OCI-LY3 (cell line): ENCODE results near the gene ZBTB24.

ENCODE experiments used
- H2AFZ ChIP-seq: fragments of 200-600, 300-600 bp; shearing (Covaris generic); 2 replicates; pipeline ENCODE4 v1.6.0; 2014; ENCODE audit warnings: antibody characterized with exemption, low read depth, low read length
- H3K27ac ChIP-seq: fragments of 200-600, 300-600 bp; sonication (generic); 2 replicates; pipeline ENCODE4 v1.5.1; 2014; ENCODE audit warnings: mild to moderate bottlenecking, low read length, moderate library complexity, mixed read lengths
- H3K27me3 ChIP-seq: fragments of 200-600, 300-600 bp; sonication (generic); 2 replicates; pipeline ENCODE4 v1.6.1; 2014; ENCODE audit warnings: low read depth, low read length, mixed read lengths
- H3K36me3 ChIP-seq: fragments of 200-600, 300-600 bp; sonication (generic); replicated peaks from 2 replicates; pipeline ENCODE3; 2014; ENCODE audit warnings: low read depth, low read length, mixed read lengths
- H3K4me1 ChIP-seq: fragments of 300-600, 200-600 bp; sonication (generic); 2 replicates; pipeline ENCODE4 v1.6.1; 2014; ENCODE audit warnings: low read length, mixed read lengths
- H3K4me2 ChIP-seq: fragments of 200-600, 300-600 bp; sonication (generic); 2 replicates; pipeline ENCODE4 v1.6.1; 2014; ENCODE audit warnings: low read length, mixed read lengths
- H3K4me3 ChIP-seq: fragments of 300-600, 200-600 bp; sonication (generic); 2 replicates; pipeline ENCODE4 v1.5.1; 2014; ENCODE audit warnings: antibody characterized with exemption, mild to moderate bottlenecking, low read length, moderate library complexity
- H3K79me2 ChIP-seq: fragments of 300-600, 200-600 bp; shearing (Covaris generic); 2 replicates; pipeline ENCODE4 v1.6.1; 2014; ENCODE audit warnings: mild to moderate bottlenecking, low read length, mixed read lengths
- H3K9ac ChIP-seq: fragments of 300-600, 200-600 bp; shearing (Covaris generic); 2 replicates; pipeline ENCODE4 v1.6.0; 2014; ENCODE audit warnings: mild to moderate bottlenecking, low read length, moderate library complexity
- H3K9me3 ChIP-seq: fragments of 200-600, 300-600 bp; shearing (Covaris generic); 2 replicates; pipeline ENCODE4 v1.6.1; 2014; ENCODE audit warnings: low read length, mixed read lengths; ENCODE audit not compliant: insufficient read depth
- H4K20me1 ChIP-seq: fragments of 200-600, 300-600 bp; sonication (generic); 2 replicates; pipeline ENCODE4 v1.6.1; 2016; ENCODE audit warnings: low read length, mixed read lengths; ENCODE audit not compliant: insufficient read depth
- CTCF ChIP-seq: fragments of 200-600, 300-600 bp; sonication (generic); IDR thresholded peaks from 2 replicates; pipeline ENCODE4 v1.5.1; 2014; ENCODE audit warnings: antibody characterized with exemption, low read length, low read depth
- EZH2phosphoT487 ChIP-seq: fragments of 200-600 bp; shearing (Covaris generic); IDR thresholded peaks from 2 replicates; pipeline ENCODE4 v1.6.1; 2018; ENCODE audit warnings: antibody characterized with exemption, mixed run types, low read depth

ZBTB24 gene

GRCh38 chr6:109449064-109449794 is 33.8 kb downstream of the ZBTB24 start:
- no peak overlapping the region for H3K4me2 ChIP-seq
- no peaks in the 10 kb centered on the region; the same call in 1 of the 2 replicates for H3K79me2 ChIP-seq
- no peaks in the 10 kb centered on the region for H3K27me3 ChIP-seq
- peaks cover 3% of the 10 kb centered on the region for H3K36me3 ChIP-seq
- H3K4me1 ChIP-seq = peaks cover 6% of the 10 kb centered on the region
- no peak overlapping the region for H3K9ac ChIP-seq
- no peaks in the 10 kb centered on the region for H3K9me3 ChIP-seq
- TF ChIP-seq EZH2phosphoT487 (no peak), CTCF (no peak)
- no peak overlapping the region for H2AFZ ChIP-seq
- H4K20me1 ChIP-seq = no peaks in the 10 kb centered on the region
- no peak overlapping the region for H3K4me3 ChIP-seq
- H3K27ac ChIP-seq = no peak overlapping the region

- Histone ChIP-seq H3K27me3 (no peaks in the 10 kb centered on the region), H3K27ac (no peak overlapping the region), H3K4me1 (peaks cover under 1% of the 10 kb centered on the region), H3K36me3 (peaks cover 3% of the 10 kb centered on the region), H3K79me2 (no peaks in the 10 kb centered on the region), H4K20me1 (no peaks in the 10 kb centered on the region), H3K4me3 (no peak overlapping the region), H3K4me2 (no peak overlapping the region), H3K9ac (no peak overlapping the region), H2AFZ (no peak overlapping the region), H3K9me3 (no peaks in the 10 kb centered on the region)
- TF ChIP-seq CTCF (no peak), EZH2phosphoT487 (no peak)
Observed at GRCh38 chr6:109448615-109449014, 34.4 kb downstream of the ZBTB24 start.

DNA sequence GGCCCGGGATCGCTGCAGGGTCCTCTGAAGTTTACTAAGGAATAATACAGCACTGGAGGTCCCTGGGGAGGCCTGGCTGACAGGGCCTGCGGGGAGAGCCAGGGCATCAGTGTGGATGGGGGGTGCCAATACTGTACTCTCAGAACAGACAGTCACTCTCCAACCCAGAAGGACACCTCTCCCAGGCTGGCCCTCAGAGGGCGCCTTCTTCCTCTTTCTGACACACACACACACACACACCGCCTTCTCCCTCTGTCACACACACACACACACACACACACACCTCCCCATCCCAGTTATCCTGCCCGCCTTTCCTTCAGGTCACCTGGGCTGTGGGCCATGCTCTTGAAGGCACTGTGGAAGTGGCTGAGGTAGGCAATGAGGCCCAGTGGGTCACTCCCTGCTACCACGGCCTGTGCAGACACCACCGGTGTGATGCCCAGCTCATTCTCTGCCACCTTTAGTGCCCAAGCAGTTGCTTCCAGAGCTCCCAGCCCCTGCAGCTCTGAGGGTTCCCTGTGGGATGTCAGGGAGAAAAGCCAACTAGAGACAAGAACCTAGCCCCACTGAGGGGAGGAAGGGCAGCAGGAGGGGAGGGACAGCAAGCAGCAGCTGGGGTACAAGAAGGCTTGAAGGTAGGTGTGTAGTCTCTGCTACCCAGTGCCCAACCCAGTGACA is 35.0 kb downstream of the ZBTB24 start:
- Histone ChIP-seq H3K4me1 (no peaks in the 10 kb centered on the region), H2AFZ (no peak overlapping the region), H3K27ac (no peak overlapping the region), H3K79me2 (no peaks in the 10 kb centered on the region), H3K4me2 (no peak overlapping the region), H3K9ac (no peak overlapping the region), H3K9me3 (no peaks in the 10 kb centered on the region), H3K27me3 (no peaks in the 10 kb centered on the region), H3K36me3 (peaks cover 3% of the 10 kb centered on the region), H3K4me3 (no peak overlapping the region), H4K20me1 (no peaks in the 10 kb centered on the region)
- TF ChIP-seq EZH2phosphoT487 (no peak), CTCF (no peak; the same call in 1 of the 2 replicates)

GRCh38 chr6:109447087-109447486 is 35.9 kb downstream of the ZBTB24 start:
- Histone ChIP-seq H3K79me2 (no peaks in the 10 kb centered on the region), H3K9me3 (no peaks in the 10 kb centered on the region), H3K4me1 (no peaks in the 10 kb centered on the region), H4K20me1 (no peaks in the 10 kb centered on the region), H3K27ac (no peak overlapping the region), H3K4me3 (no peak overlapping the region), H3K36me3 (peaks cover 7% of the 10 kb centered on the region), H2AFZ (no peak overlapping the region), H3K9ac (no peak overlapping the region), H3K27me3 (no peaks in the 10 kb centered on the region), H3K4me2 (no peak overlapping the region)
- TF ChIP-seq EZH2phosphoT487 (no peak), CTCF (no peak)
